Neural progenitor cell (in vitro differentiated cells): ENCODE measurements around the gene MRPS22. TPM values are rescaled to one million over a fixed set of nuclear protein-coding genes. Genes with fewer than 3 reads are reported as not detected.

Experiments used
- DNase-seq: peaks from one replicate; pipeline ENCODE4 v3.0.0-alpha.2; 2016; ENCODE audit warnings: low spot score
- H2AFZ ChIP-seq: fragments of 200-600 bp; sonication (generic); replicated peaks from 2 replicates; pipeline ENCODE4 v1.6.1; 2016; ENCODE audit warnings: antibody characterized with exemption
- H3F3A ChIP-seq: fragments of 200-600 bp; sonication (generic); 2 replicates; pipeline ENCODE4 v1.6.1; 2016; ENCODE audit warnings: antibody characterized with exemption, low read depth
- H3K27ac ChIP-seq: fragments of 200-600 bp; sonication (generic); 2 replicates; pipeline ENCODE4 v1.5.1; 2016; ENCODE audit warnings: mild to moderate bottlenecking
- H3K27me3 ChIP-seq: fragments of 200-600 bp; sonication (generic); 2 replicates; pipeline ENCODE4 v1.6.1; 2016; ENCODE audit warnings: mild to moderate bottlenecking, moderate library complexity
- H3K36me3 ChIP-seq: fragments of 200-600 bp; sonication (generic); 2 replicates; pipeline ENCODE4 v1.5.1; 2016
- H3K4me1 ChIP-seq: fragments of 200-600 bp; sonication (generic); 2 replicates; pipeline ENCODE4 v1.6.1; 2016; ENCODE audit warnings: mixed run types
- H3K4me2 ChIP-seq: fragments of 200-600 bp; sonication (generic); 2 replicates; pipeline ENCODE4 v1.6.1; 2016
- H3K4me3 ChIP-seq: fragments of 200-600 bp; sonication (generic); 2 replicates; pipeline ENCODE4 v1.5.1; 2016
- H3K79me2 ChIP-seq: fragments of 200-600 bp; sonication (generic); 2 replicates; pipeline ENCODE4 v1.6.1; 2016; ENCODE audit warnings: low read depth
- H3K9ac ChIP-seq: fragments of 200-600 bp; sonication (generic); 2 replicates; pipeline ENCODE4 v1.6.1; 2016
- H3K9me3 ChIP-seq: fragments of 200-600 bp; sonication (generic); 2 replicates; pipeline ENCODE4 v1.5.1; 2016; ENCODE audit warnings: low read depth
- H4K20me1 ChIP-seq: fragments of 200-600 bp; sonication (generic); 2 replicates; pipeline ENCODE4 v1.6.1; 2016; ENCODE audit warnings: low read depth
- H3K27ac Mint-ChIP-seq: 3 replicates; pipeline ENCODE4 v1.8.0; 2021; ENCODE audit warnings: mixed read lengths
- H3K27me3 Mint-ChIP-seq: 2 replicates; pipeline ENCODE4 v1.8.0; 2022; ENCODE audit warnings: low read depth, mild to moderate bottlenecking, inconsistent platforms, moderate library complexity, mixed read lengths; ENCODE audit not compliant: insufficient read depth
- H3K36me3 Mint-ChIP-seq: 3 replicates; pipeline ENCODE4 v1.8.0; 2021; ENCODE audit warnings: mixed read lengths
- H3K4me1 Mint-ChIP-seq: 3 replicates; pipeline ENCODE4 v1.8.0; 2021; ENCODE audit warnings: mixed read lengths
- H3K4me3 Mint-ChIP-seq: 3 replicates; pipeline ENCODE4 v1.8.0; 2021; ENCODE audit warnings: mild to moderate bottlenecking, moderate library complexity, mixed read lengths
- H3K9me3 Mint-ChIP-seq: 3 replicates; pipeline ENCODE4 v1.8.0; 2020; ENCODE audit warnings: mixed read lengths
- CTCF ChIP-seq: fragments of 200-600 bp; sonication (generic); IDR thresholded peaks from 2 replicates; pipeline ENCODE4 v1.5.1; 2017; ENCODE audit warnings: antibody characterized with exemption, mild to moderate bottlenecking
- EZH2 ChIP-seq: fragments of 200-600 bp; sonication (generic); IDR thresholded peaks from 2 replicates; pipeline ENCODE4 v1.6.1; 2017; ENCODE audit warnings: antibody characterized with exemption, mild to moderate bottlenecking, moderate library complexity
- EZH2phosphoT487 ChIP-seq: fragments of 200-600 bp; sonication (generic); IDR thresholded peaks from 2 replicates; pipeline ENCODE4 v1.6.1; 2017; ENCODE audit warnings: antibody characterized with exemption
- total RNA-seq: library from RNA; depleted of rRNA; stranded (reverse); fragments of >200 nt; gene quantifications from 2 replicates; pipeline ENCODE4 v1.2.3, GENCODE V29; 2015; ENCODE audit warnings: low replicate concordance

The MRPS22 gene
- total RNA-seq, 1 donor from 2014 or later, result 85.8 TPM

DNA sequence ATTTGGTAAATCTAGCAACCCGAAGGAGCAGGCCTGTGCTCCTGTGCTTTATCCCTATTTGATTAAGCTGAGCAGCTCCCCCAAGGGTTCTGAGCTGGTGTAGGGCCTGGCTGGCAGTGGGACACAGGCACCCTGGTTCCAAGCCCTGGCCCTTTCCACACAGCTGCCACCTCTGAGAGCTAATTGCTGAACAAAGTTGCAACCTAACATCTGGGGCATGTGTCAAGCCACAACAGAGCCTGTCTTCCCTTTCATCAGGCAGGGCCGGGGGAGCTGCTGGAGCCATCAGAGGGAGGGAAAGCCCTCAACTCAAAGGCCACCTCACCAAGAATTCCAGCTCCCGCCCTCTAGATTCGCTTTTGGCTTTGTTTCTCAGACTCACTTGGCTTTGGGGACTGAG lies 17.1 kb upstream of the MRPS22 start:
- Mint-ChIP-seq H3K27me3 (peaks cover 23% of the 10 kb centered on the region), H3K36me3 (no peaks in the 10 kb centered on the region), H3K9me3 (no peaks in the 10 kb centered on the region), H3K4me3 (no peak overlapping the region), H3K27ac (no peak overlapping the region), H3K4me1 (peaks cover 8% of the 10 kb centered on the region)
- no peaks in the 10 kb centered on the region for H3K79me2 ChIP-seq
- no peak overlapping the region for H3K27ac ChIP-seq
- no peaks in the 10 kb centered on the region for H3K9me3 ChIP-seq
- H3K4me1 ChIP-seq, result no peaks in the 10 kb centered on the region
- H2AFZ ChIP-seq, result no peak overlapping the region
- DNase-seq, result no peak
- no peak overlapping the region for H3K4me3 ChIP-seq
- no peaks in the 10 kb centered on the region for H4K20me1 ChIP-seq
- no peaks in the 10 kb centered on the region for H3K36me3 ChIP-seq
- H3K4me2 ChIP-seq, result no peak overlapping the region
- no peaks in the 10 kb centered on the region for H3F3A ChIP-seq
- H3K9ac ChIP-seq, result no peak overlapping the region
- H3K27me3 ChIP-seq, result peaks cover 42% of the 10 kb centered on the region
- TF ChIP-seq CTCF (no peak), EZH2 (no peak), EZH2phosphoT487 (no peak)

GRCh38 chr3:139327231-139327630 lies 16.6 kb upstream of the MRPS22 start:
- H4K20me1 ChIP-seq, result no peaks in the 10 kb centered on the region

DNA sequence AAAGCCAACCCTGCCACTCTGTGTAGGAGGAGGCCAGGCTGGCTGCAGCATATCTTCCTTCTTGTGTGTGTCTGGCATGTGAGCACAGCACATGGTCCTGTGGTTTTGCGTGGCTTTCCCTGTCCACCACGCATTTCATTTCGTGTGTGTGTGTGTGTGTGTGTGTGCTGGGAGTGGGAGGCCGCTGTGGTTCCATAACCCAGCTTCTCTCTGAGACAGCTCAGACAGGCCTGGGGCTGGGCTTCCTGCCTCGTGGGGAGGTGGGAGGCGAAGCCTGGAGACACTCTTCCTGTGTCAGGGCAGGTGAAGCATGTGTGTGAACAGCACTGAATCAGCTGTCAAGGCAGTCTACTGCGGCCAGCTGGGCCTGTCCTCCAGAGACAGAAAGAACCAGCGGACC lies 16.0 kb upstream of the MRPS22 start:
- no peak overlapping the region for H3K4me2 ChIP-seq
- TF ChIP-seq CTCF (no peak), EZH2 (no peak), EZH2phosphoT487 (no peak)
- no peaks in the 10 kb centered on the region for H3K36me3 Mint-ChIP-seq
- H3K4me1 Mint-ChIP-seq, result peaks cover 8% of the 10 kb centered on the region
- H3K4me3 Mint-ChIP-seq, result no peak overlapping the region
- H3K36me3 ChIP-seq, result no peaks in the 10 kb centered on the region
- no peak for DNase-seq
- H3K4me1 ChIP-seq, result no peaks in the 10 kb centered on the region
- peaks cover 54% of the 10 kb centered on the region for H3K27me3 ChIP-seq
- H3K27ac ChIP-seq, result no peak overlapping the region
- H4K20me1 ChIP-seq, result no peaks in the 10 kb centered on the region
- H2AFZ ChIP-seq, result no peak overlapping the region
- H3K4me3 ChIP-seq, result no peak overlapping the region
- no peaks in the 10 kb centered on the region for H3K9me3 ChIP-seq
- H3K9ac ChIP-seq, result no peak overlapping the region
- H3K27me3 Mint-ChIP-seq, result peaks cover 29% of the 10 kb centered on the region
- H3K27ac Mint-ChIP-seq, result no peak overlapping the region
- H3F3A ChIP-seq, result no peaks in the 10 kb centered on the region
- no peaks in the 10 kb centered on the region for H3K9me3 Mint-ChIP-seq
- H3K79me2 ChIP-seq, result no peaks in the 10 kb centered on the region

More at GRCh38 chr3:139327231-139327630, 16.6 kb upstream of the MRPS22 start:
- DNase-seq, result no peak
- Histone ChIP-seq H3K27ac (no peak overlapping the region), H2AFZ (no peak overlapping the region), H3K79me2 (no peaks in the 10 kb centered on the region), H3F3A (no peaks in the 10 kb centered on the region), H3K4me3 (no peak overlapping the region), H3K36me3 (no peaks in the 10 kb centered on the region), H3K9ac (no peak overlapping the region), H3K4me2 (no peak overlapping the region), H3K27me3 (peaks cover 48% of the 10 kb centered on the region), H3K9me3 (no peaks in the 10 kb centered on the region), H3K4me1 (no peaks in the 10 kb centered on the region)
- no peak for TF ChIP-seq EZH2phosphoT487
- TF ChIP-seq CTCF, result no peak
- no peak for TF ChIP-seq EZH2
- Mint-ChIP-seq H3K36me3 (no peaks in the 10 kb centered on the region), H3K9me3 (no peaks in the 10 kb centered on the region), H3K4me3 (no peak overlapping the region), H3K27ac (no peak overlapping the region), H3K27me3 (peaks cover 29% of the 10 kb centered on the region), H3K4me1 (peaks cover 8% of the 10 kb centered on the region)
